Liver (tissue), 9 donors: ENCODE results near the gene MLLT6. TPM values are rescaled to one million over a fixed set of nuclear protein-coding genes. Genes with fewer than 3 reads are reported as not detected.

Experiments used
- DNase-seq: peaks from one replicate; pipeline ENCODE4 v3.0.0-alpha.2; 2017; ENCODE audit warnings: low spot score
- H3K27ac ChIP-seq, 2 donors: one replicate each; pipeline ENCODE4 v1.7.0; 2013; ENCODE audit warnings: inconsistent platforms in 2 of 2, low read length in 2 of 2, control low read depth in 1 of 2, low read depth in 1 of 2, mild to moderate bottlenecking in 1 of 2
- H3K27me3 ChIP-seq, 4 donors: one replicate each; pipeline versions ENCODE4 v1.6.1 to v1.7.0; 2013; ENCODE audit warnings: low read length in 3 of 4, inconsistent platforms in 1 of 4, mild to moderate bottlenecking in 1 of 4, moderate library complexity in 1 of 4; ENCODE audit not compliant: control insufficient read depth in 4 of 4, insufficient read depth in 4 of 4
- H3K36me3 ChIP-seq, 4 donors: one replicate each; pipeline versions ENCODE4 v1.6.1 to v1.7.0; 2013; ENCODE audit warnings: low read length in 3 of 4, mild to moderate bottlenecking in 3 of 4, low read depth in 1 of 4, moderate library complexity in 1 of 4; ENCODE audit not compliant: control insufficient read depth in 4 of 4, insufficient read depth in 3 of 4
- H3K4me1 ChIP-seq, 4 donors: one replicate each; pipeline versions ENCODE4 v1.6.1 to v1.7.0; 2013; ENCODE audit warnings: low read length in 3 of 4, mild to moderate bottlenecking in 3 of 4, moderate library complexity in 1 of 4; ENCODE audit not compliant: control insufficient read depth in 4 of 4, insufficient read depth in 4 of 4
- H3K4me3 ChIP-seq, 3 donors: one replicate each; pipeline versions ENCODE4 v1.6.1 to v1.7.0; 2013; ENCODE audit warnings: low read length in 3 of 3, control low read depth in 1 of 3, low read depth in 1 of 3, mild to moderate bottlenecking in 1 of 3
- H3K9ac ChIP-seq, 2 donors: one replicate each; pipeline ENCODE4 v1.7.0; 2013; ENCODE audit warnings: low read length in 2 of 2, mild to moderate bottlenecking in 2 of 2, moderate library complexity in 2 of 2, control low read depth in 1 of 2, low read depth in 1 of 2
- H3K9me3 ChIP-seq, 4 donors: one replicate each; pipeline versions ENCODE4 v1.6.1 to v1.7.0; 2013; ENCODE audit warnings: low read length in 3 of 4; ENCODE audit not compliant: control insufficient read depth in 4 of 4
- ATF3 ChIP-seq: IDR thresholded peaks from 2 replicates; pipeline ENCODE4 v1.6.1; 2016; ENCODE audit warnings: antibody characterized with exemption
- CTCF ChIP-seq: fragments of 150-350 bp; IDR thresholded peaks from 2 replicates; pipeline ENCODE4 v1.5.1; 2017; ENCODE audit warnings: improper control_type of control experiment, low read depth, low read length; ENCODE audit not compliant: missing input control
- EGR1 ChIP-seq, 2 donors: IDR thresholded peaks; 2 replicates each; pipeline ENCODE4 v1.6.1; 2016 to 2018; ENCODE audit warnings: antibody characterized with exemption in 2 of 2, low read depth in 2 of 2
- FOXA1 ChIP-seq: IDR thresholded peaks from 2 replicates; pipeline ENCODE4 v1.6.1; 2016; ENCODE audit warnings: antibody characterized with exemption
- FOXA2 ChIP-seq: IDR thresholded peaks from 2 replicates; pipeline ENCODE4 v1.6.1; 2016; ENCODE audit warnings: antibody characterized with exemption
- GABPA ChIP-seq, 2 donors: IDR thresholded peaks in 1 of 2; conservative IDR thresholded peaks in 1 of 2; 2 replicates each; pipeline ENCODE4 v1.6.1; 2016; ENCODE audit warnings: antibody characterized with exemption in 2 of 2, mild to moderate bottlenecking in 1 of 2, moderate library complexity in 1 of 2
- HNF4A ChIP-seq, 2 donors: conservative IDR thresholded peaks; 2 replicates each; pipeline ENCODE4 v1.6.1; 2016; ENCODE audit warnings: antibody characterized with exemption in 2 of 2, mild to moderate bottlenecking in 2 of 2
- HNF4G ChIP-seq: IDR thresholded peaks from 2 replicates; pipeline ENCODE4 v1.6.1; 2016; ENCODE audit warnings: antibody characterized with exemption
- MAX ChIP-seq: IDR thresholded peaks from 2 replicates; pipeline ENCODE4 v1.6.1; 2016; ENCODE audit warnings: antibody characterized with exemption
- RAD21 ChIP-seq, 2 donors: IDR thresholded peaks; 2 replicates each; pipeline ENCODE4 v1.6.1; 2016; ENCODE audit warnings: antibody characterized with exemption in 2 of 2, mild to moderate bottlenecking in 2 of 2
- REST ChIP-seq: IDR thresholded peaks from 2 replicates; pipeline ENCODE4 v1.6.1; 2016; ENCODE audit warnings: antibody characterized with exemption, mild to moderate bottlenecking
- RXRA ChIP-seq, 2 donors: IDR thresholded peaks; 2 replicates each; pipeline ENCODE4 v1.6.1; 2017 to 2018; ENCODE audit warnings: antibody characterized with exemption in 2 of 2, mild to moderate bottlenecking in 1 of 2
- SP1 ChIP-seq: IDR thresholded peaks from 2 replicates; pipeline ENCODE4 v1.6.1; 2018; ENCODE audit warnings: antibody characterized with exemption, mild to moderate bottlenecking
- TAF1 ChIP-seq: conservative IDR thresholded peaks from 2 replicates; pipeline ENCODE4 v1.6.1; 2016; ENCODE audit warnings: antibody characterized with exemption, mild to moderate bottlenecking
- YY1 ChIP-seq: IDR thresholded peaks from 2 replicates; pipeline ENCODE4 v1.6.1; 2016; ENCODE audit warnings: antibody characterized with exemption, mild to moderate bottlenecking
- ZBTB33 ChIP-seq: IDR thresholded peaks from 2 replicates; pipeline ENCODE4 v1.6.1; 2016; ENCODE audit warnings: antibody characterized with exemption
- WGBS: extraction: QIAGEN DNeasy Blood & Tissue Kit; methylation state at CpG from one replicate; pipeline ENCODE4 v1.1.7; 2013; 5-methylcytosine and 5-hydroxymethylcytosine counted together
- polyA plus RNA-seq, 2 donors: library from polyadenylated mRNA; stranded (reverse) in 1 of 2; unstranded in 1 of 2; fragments of 200-250 nt in 1 of 2; fragments of >200 nt in 1 of 2; fragmentation: Nextera tagmentation in 1 of 2; extraction: Ambion mirVana in 1 of 2; gene quantifications; one replicate each; pipeline versions ENCODE4 v1.2.1 to v1.2.3, GENCODE V29; 2013 to 2015
- total RNA-seq, 2 donors: library from RNA; depleted of rRNA; stranded (reverse); fragments of >200 nt; gene quantifications; one replicate each; pipeline ENCODE4 v1.2.3, GENCODE V29; 2014
- donor health status: healthy.
- donor health status: healthy.
- donor health status: healthy.
- donor health status: healthy.
- donor health status: healthy.

The MLLT6 gene
- total and polyA plus RNA-seq, 4 donors, result 3.3 to 22.8 (median 8.1) TPM

- WGBS, result 84% methylated on average over 13 of the region's 13 CpGs
- Histone ChIP-seq H3K27ac (no peak overlapping the region), H3K9me3 (no peaks in the 10 kb centered on the region), H3K27me3 (no peaks in the 10 kb centered on the region), H3K9ac (no peak overlapping the region), H3K36me3 (peaks cover 5 to 28% (median 7%) of the 10 kb centered on the region in 4 donors), H3K4me3 (no peak overlapping the region), H3K4me1 (peaks cover 0 to 12% (median 5%) of the 10 kb centered on the region in 4 donors)
- no peak for DNase-seq
- TF ChIP-seq MAX (no peak), FOXA1 (no peak), RXRA (IDR thresholded peaks at IDR 0.05) (no peak), TAF1 (no peak)
Measured at GRCh38 chr17:38709864-38710603, 5.0 kb downstream of the MLLT6 start.

- H3K9me3 ChIP-seq, result no peaks in the 10 kb centered on the region
- peaks cover 6 to 33% (median 10%) of the 10 kb centered on the region in 4 donors for H3K36me3 ChIP-seq
- H3K4me1 ChIP-seq, result peaks cover 0 to 12% (median 5%) of the 10 kb centered on the region in 4 donors
- H3K9ac ChIP-seq, result no peak overlapping the region
- H3K27me3 ChIP-seq, result no peaks in the 10 kb centered on the region
- DNase-seq, result no peak
- H3K4me3 ChIP-seq, result no peak overlapping the region
- 96% methylated on average over 3 of the region's 3 CpGs for WGBS
- TF ChIP-seq REST (no peak), EGR1 (IDR thresholded peaks at IDR 0.05; ENCODE audit: low read depth in 2 of 2) (no peak), FOXA1 (no peak), ZBTB33 (no peak), YY1 (no peak), HNF4G (no peak), MAX (no peak), HNF4A (conservative IDR thresholded peaks at IDR 0.05) (no peak), RXRA (IDR thresholded peaks at IDR 0.05) (no peak), TAF1 (no peak), CTCF (no peak), RAD21 (IDR thresholded peaks at IDR 0.05) (no peak), ATF3 (no peak), GABPA (IDR thresholded peaks at IDR 0.05 in 1 of 2, conservative IDR thresholded peaks at IDR 0.05 in 1 of 2) (no peak), SP1 (no peak), FOXA2 (no peak)
- H3K27ac ChIP-seq, result no peak overlapping the region
Measured at GRCh38 chr17:38710604-38710962, 5.5 kb downstream of the MLLT6 start.
